Sigmoid colon (tissue), 7 donors: ENCODE measurements around the gene B2M. TPM values are rescaled to one million over a fixed set of nuclear protein-coding genes. Genes with fewer than 3 reads are reported as not detected.

Source experiments
- DNase-seq: peaks from one replicate; pipeline ENCODE4 v3.0.0-alpha.2; 2019
- H3K27ac ChIP-seq, 4 donors: fragments of 200-600 bp; sonication (generic); one replicate each; pipeline ENCODE4 v1.5.1; 2016 to 2019; ENCODE audit warnings: mild to moderate bottlenecking in 1 of 4
- H3K27me3 ChIP-seq, 3 donors: fragments of 200-600 bp; sonication (generic); one replicate each; pipeline ENCODE4 v1.5.1; 2019; ENCODE audit warnings: mild to moderate bottlenecking in 1 of 3
- H3K36me3 ChIP-seq, 4 donors: fragments of 200-600 bp; sonication (generic); one replicate each; pipeline ENCODE4 v1.5.1; 2016 to 2019
- H3K4me1 ChIP-seq, 4 donors: fragments of 200-600 bp; sonication (generic); one replicate each; pipeline ENCODE4 v1.5.1; 2017 to 2019
- H3K4me3 ChIP-seq, 4 donors: fragments of 200-600 bp; sonication (generic); one replicate each; pipeline ENCODE4 v1.5.1; 2017 to 2019; ENCODE audit warnings: mild to moderate bottlenecking in 2 of 4, moderate library complexity in 1 of 4
- H3K9me3 ChIP-seq, 4 donors: fragments of 200-600 bp in 3 of 4; sonication (generic) in 3 of 4; one replicate each; pipeline versions ENCODE4 v1.5.1 to v1.6.1; 2013 to 2019
- EP300 ChIP-seq, 4 donors: sonication (generic); formaldehyde crosslinking; IDR thresholded peaks; one replicate each; pipeline ENCODE4 v1.6.1; 2017; ENCODE audit warnings: antibody characterized with exemption in 4 of 4
- POLR2A ChIP-seq, 2 donors: fragments of 450-650 bp; IDR thresholded peaks; one replicate each; pipeline ENCODE4 v1.6.1; 2016; ENCODE audit warnings: antibody characterized with exemption in 2 of 2, mild to moderate bottlenecking in 2 of 2, moderate library complexity in 2 of 2
- POLR2AphosphoS5 ChIP-seq, 4 donors: sonication (generic); formaldehyde crosslinking; IDR thresholded peaks; one replicate each; pipeline ENCODE4 v1.6.1; 2017; ENCODE audit warnings: antibody characterized with exemption in 4 of 4
- WGBS, 2 donors: extraction: QIAGEN DNeasy Blood & Tissue Kit; methylation state at CpG; one replicate each; pipeline ENCODE4 v1.1.7; 2013; 5-methylcytosine and 5-hydroxymethylcytosine counted together
- intact Hi-C: fragments of 100-400 bp; cut with DNase I; formaldehyde crosslinking; loops from one replicate; pipeline ENCODE4 v1.15.1; 2023
- polyA plus RNA-seq, 3 donors: library from polyadenylated mRNA; stranded (reverse); fragments of 200-250 nt; gene quantifications; one replicate each; pipeline ENCODE4 v1.2.3, GENCODE V29; 2013
- total RNA-seq, 4 donors: library from RNA; depleted of rRNA; stranded (reverse); fragments of >200 nt; gene quantifications; one replicate each; pipeline ENCODE4 v1.1.0, GENCODE V29; 2016
- TF ChIP-seq, protein P1 (sequence below), 4 experiments: fragments of 450-650 bp in 3 of 4; fragments of 200-600 bp in 1 of 4; IDR thresholded peaks; one replicate each; pipeline ENCODE4 v1.5.1; 2016 to 2019; ENCODE audit warnings: antibody characterized with exemption in 4 of 4, mild to moderate bottlenecking in 3 of 4, moderate library complexity in 2 of 4
- donor health status: healthy with polysubstance abuse.
- donor health status: Bipolar disorder and iron deficiency.
- donor health status: healthy.

B2M gene
- total and polyA plus RNA-seq, 7 donors, result 1,906 to 8,584 (median 2,799) TPM

DNA sequence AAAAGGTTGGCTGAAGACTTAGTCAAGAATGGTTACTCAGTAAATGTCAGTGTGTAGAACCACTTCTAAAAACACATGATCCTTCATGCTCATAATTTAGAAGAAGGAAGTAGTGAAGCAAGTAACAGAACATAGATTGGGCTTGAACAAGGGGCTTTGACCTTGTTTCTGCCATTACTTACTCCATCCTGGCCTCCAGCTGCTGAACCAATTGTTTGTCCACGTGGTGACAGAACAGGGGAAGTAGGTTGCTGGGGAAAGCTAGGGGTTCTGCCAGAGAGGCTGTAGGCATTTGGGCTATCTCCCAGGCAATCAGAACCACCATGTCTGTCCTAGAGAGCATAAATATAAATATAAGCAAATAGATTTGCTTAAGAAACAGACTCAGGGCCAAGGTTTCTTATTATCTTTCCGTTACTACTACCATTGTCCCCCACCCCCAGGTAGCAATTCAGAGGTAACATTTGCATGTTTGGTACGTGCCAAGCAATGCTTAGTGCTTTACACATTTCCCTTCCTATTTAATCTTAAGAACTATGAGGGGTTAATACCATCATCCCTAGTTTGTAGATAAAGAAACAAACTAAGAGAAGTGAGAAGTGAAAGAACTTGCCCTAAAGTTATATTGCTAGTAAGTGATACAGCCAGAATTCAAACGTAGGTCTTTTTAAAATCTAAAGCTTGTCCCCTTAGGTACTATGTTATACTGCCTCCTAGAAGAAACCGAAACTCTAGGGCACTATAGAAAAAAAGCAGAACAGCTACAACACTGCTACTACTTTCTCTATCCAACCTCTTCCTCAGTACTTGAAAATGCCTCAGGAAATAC, 44.9 kb upstream of the B2M start:
- 35 to 62% methylated on average over 5 of the region's 5 CpGs for WGBS, 2 donors

DNA sequence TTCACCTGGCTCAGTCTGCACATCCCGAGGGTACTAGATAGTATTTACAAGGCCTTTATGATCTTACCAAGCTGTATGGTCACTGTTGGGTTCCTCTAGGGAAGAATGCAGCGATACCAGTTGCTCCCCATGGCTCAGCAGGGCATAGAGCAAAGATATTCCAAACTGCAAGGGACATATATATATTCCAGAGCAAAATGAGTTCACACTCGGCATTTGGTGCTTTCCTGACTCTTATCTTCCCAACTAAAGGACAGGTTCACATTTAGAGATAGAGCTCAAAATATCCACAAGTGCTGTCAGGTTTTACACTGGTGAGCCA, 44.3 kb upstream of the B2M start:
- no peaks in the 10 kb centered on the region for H3K36me3 ChIP-seq
- TF ChIP-seq EP300 (IDR thresholded peaks at IDR 0.05), result no peak
- no peak for TF ChIP-seq POLR2A (IDR thresholded peaks at IDR 0.05)
- TF ChIP-seq, protein P1, sequence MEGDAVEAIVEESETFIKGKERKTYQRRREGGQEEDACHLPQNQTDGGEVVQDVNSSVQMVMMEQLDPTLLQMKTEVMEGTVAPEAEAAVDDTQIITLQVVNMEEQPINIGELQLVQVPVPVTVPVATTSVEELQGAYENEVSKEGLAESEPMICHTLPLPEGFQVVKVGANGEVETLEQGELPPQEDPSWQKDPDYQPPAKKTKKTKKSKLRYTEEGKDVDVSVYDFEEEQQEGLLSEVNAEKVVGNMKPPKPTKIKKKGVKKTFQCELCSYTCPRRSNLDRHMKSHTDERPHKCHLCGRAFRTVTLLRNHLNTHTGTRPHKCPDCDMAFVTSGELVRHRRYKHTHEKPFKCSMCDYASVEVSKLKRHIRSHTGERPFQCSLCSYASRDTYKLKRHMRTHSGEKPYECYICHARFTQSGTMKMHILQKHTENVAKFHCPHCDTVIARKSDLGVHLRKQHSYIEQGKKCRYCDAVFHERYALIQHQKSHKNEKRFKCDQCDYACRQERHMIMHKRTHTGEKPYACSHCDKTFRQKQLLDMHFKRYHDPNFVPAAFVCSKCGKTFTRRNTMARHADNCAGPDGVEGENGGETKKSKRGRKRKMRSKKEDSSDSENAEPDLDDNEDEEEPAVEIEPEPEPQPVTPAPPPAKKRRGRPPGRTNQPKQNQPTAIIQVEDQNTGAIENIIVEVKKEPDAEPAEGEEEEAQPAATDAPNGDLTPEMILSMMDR (IDR thresholded peaks at IDR 0.05), result no peak
- no peak for TF ChIP-seq POLR2AphosphoS5 (IDR thresholded peaks at IDR 0.05)
- peaks cover 0 to 15% (median 11%) of the 10 kb centered on the region in 4 donors for H3K4me1 ChIP-seq
- intact Hi-C loops, result no loop called here
- no peak overlapping the region for H3K4me3 ChIP-seq
- no peaks in the 10 kb centered on the region for H3K27me3 ChIP-seq
- 58 to 62% methylated on average over 3 of the region's 3 CpGs for WGBS, 2 donors
- no peak overlapping the region for H3K27ac ChIP-seq
- H3K9me3 ChIP-seq, result no peaks in the 10 kb centered on the region
- DNase-seq, result no peak

More for the DNA sequence above, 44.9 kb upstream of the B2M start:
- no peaks in the 10 kb centered on the region for H3K9me3 ChIP-seq
- no peak overlapping the region for H3K4me3 ChIP-seq
- peaks cover 0 to 20% (median 17%) of the 10 kb centered on the region in 4 donors for H3K4me1 ChIP-seq
- H3K27me3 ChIP-seq, result no peaks in the 10 kb centered on the region
- TF ChIP-seq POLR2A (IDR thresholded peaks at IDR 0.05), result no peak
- TF ChIP-seq, protein P1 (IDR thresholded peaks at IDR 0.05), result no peak
- no peak for TF ChIP-seq POLR2AphosphoS5 (IDR thresholded peaks at IDR 0.05)
- TF ChIP-seq EP300 (IDR thresholded peaks at IDR 0.05), result no peak
- no peak overlapping the region for H3K27ac ChIP-seq
- no peak for DNase-seq
- intact Hi-C loops, result no loop called here
- H3K36me3 ChIP-seq, result no peaks in the 10 kb centered on the region

DNA sequence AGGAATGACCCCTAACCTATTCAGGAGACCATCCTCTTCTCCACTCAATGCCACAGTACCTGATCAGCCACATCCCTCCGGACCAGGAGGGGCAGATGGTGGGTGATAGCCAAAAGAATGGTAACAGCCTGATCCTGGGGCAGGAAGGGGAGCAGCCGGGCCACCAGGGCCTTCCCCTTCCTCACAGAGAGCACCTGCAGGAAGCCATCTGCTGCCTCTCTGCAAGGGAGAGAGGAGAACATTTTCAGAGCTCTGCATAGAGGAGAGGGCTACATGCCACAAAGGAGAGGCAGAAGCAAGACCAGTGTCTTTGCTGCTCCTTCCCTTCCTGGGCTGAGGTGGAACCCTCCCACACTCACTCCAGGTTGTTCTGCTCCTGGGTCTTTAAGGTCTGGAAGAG, 42.4 kb upstream of the B2M start:
- intact Hi-C loops, result no loop called here
- 41 to 84% methylated on average over 2 of the region's 2 CpGs for whole genome bisulfite sequencing, 2 donors
- no peak for DNase-seq
- Histone ChIP-seq H3K27me3 (no peaks in the 10 kb centered on the region), H3K4me1 (peaks cover 0 to 5% (median 2%) of the 10 kb centered on the region in 4 donors), H3K27ac (no peak overlapping the region), H3K9me3 (no peaks in the 10 kb centered on the region), H3K36me3 (no peaks in the 10 kb centered on the region), H3K4me3 (no peak overlapping the region)
- TF ChIP-seq POLR2AphosphoS5 (IDR thresholded peaks at IDR 0.05) (no peak), POLR2A (IDR thresholded peaks at IDR 0.05) (no peak), EP300 (IDR thresholded peaks at IDR 0.05) (no peak)
- TF ChIP-seq, protein P1 (IDR thresholded peaks at IDR 0.05), result no peak

DNA sequence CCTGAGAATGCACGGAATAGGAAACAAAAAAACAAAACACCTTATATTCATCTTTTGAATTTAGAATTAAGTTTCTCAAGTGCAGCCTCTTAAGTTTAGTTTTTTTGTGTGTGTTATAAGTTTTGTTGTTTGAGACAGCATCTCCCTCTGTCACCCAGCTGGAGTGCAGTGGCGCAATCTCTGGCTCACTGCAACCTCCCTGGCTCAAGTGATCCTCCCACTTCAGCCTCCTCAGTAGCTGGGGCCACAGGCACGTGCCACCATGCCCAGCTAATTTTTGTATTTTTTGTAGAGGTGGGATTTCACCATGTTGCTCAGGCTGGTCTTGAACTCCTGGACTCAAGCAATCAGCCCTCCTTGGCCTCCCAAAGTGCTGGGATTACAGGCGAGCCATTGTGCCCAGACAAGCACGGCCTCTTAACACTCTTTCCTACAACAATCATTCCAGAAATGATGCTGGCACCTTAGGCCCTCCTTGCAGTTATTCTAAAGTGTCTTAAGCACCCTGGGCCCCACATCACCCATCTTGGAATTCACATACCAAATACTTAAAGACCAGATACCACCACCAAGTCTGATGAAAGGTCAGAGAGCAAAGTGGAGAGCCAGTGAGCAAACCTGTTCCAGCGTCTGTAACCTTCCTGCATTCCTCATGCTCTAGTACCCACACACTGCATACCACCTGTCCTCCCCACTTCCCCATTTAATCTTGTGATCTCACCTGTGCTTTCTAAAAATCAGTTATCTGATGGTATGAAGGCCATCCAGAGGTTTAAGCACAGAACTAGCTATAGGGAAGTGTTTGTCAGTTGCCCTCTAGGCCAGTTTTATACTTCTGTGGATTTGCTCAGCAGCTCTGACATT, 41.0 kb upstream of the B2M start:
- intact Hi-C loops, result no loop called here

DNA sequence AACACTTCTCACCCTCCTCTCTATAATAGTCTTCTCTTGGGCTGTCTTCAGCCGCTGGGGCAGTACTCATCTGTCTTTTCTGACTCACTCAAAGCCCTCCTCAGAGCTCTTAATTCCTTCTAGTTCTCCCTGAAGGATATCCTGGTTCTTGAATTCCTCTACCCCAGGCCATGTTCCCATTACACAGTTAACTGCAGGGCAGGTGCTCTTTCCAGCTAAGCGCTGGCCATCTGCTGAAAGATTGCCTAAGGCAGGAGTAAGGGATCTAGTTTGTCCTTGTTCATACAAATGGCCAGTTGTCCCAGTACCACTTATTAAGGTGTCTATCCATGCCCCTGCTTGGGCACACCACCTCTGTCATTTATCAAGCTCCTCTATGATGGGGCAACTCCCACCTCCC, 37.7 kb upstream of the B2M start:
- no peak for TF ChIP-seq POLR2AphosphoS5 (IDR thresholded peaks at IDR 0.05)
- TF ChIP-seq POLR2A (IDR thresholded peaks at IDR 0.05), result no peak
- TF ChIP-seq, protein P1 (IDR thresholded peaks at IDR 0.05), result no peak
- TF ChIP-seq EP300 (IDR thresholded peaks at IDR 0.05), result no peak
- Histone ChIP-seq H3K4me1 (no peaks in the 10 kb centered on the region), H3K9me3 (no peaks in the 10 kb centered on the region), H3K27ac (no peak overlapping the region), H3K36me3 (no peaks in the 10 kb centered on the region), H3K27me3 (no peaks in the 10 kb centered on the region), H3K4me3 (no peak overlapping the region)
- no peak for DNase-seq
- WGBS, 2 donors, result 99% methylated on average over 2 of the region's 2 CpGs
- intact Hi-C loops, result no loop called here

More for the DNA sequence above, 41.0 kb upstream of the B2M start:
- Histone ChIP-seq H3K4me1 (no peaks in the 10 kb centered on the region), H3K36me3 (no peaks in the 10 kb centered on the region), H3K4me3 (no peak overlapping the region), H3K27me3 (no peaks in the 10 kb centered on the region), H3K9me3 (no peaks in the 10 kb centered on the region), H3K27ac (no peak overlapping the region)
- 88 to 93% methylated on average over 6 of the region's 6 CpGs for WGBS, 2 donors
- no peak for DNase-seq
- TF ChIP-seq POLR2A (IDR thresholded peaks at IDR 0.05), result no peak
